K562 (cell line): ENCODE results near the gene GNG3. TPM values are rescaled to one million over a fixed set of nuclear protein-coding genes. Genes with fewer than 3 reads are reported as not detected.

Experiments
- CBX1 ChIP-seq: sonication (generic); IDR thresholded peaks from 2 replicates; pipeline ENCODE4 v1.6.1; 2016; ENCODE audit warnings: antibody characterized with exemption, low read depth, mild to moderate bottlenecking
- CHCHD3 ChIP-seq: fragments of 250-450 bp; sonication (Bioruptor Pico); IDR thresholded peaks from 2 replicates; pipeline ENCODE4 v2.1.2; 2022; ENCODE audit warnings: mild to moderate bottlenecking
- DDX20 ChIP-seq: fragments of 450-650 bp; IDR thresholded peaks from 2 replicates; pipeline ENCODE4 v1.6.1; 2016; ENCODE audit warnings: missing genetic modification characterization, low read depth, mild to moderate bottlenecking, missing compliant biosample characterization, moderate library complexity
- E4F1 ChIP-seq: fragments of 250-450 bp; sonication (Bioruptor Pico); IDR thresholded peaks from 2 replicates; pipeline ENCODE4 v1.5.0; 2021; ENCODE audit warnings: mild to moderate bottlenecking, borderline replicate concordance
- FOXK1 ChIP-seq: sonication (generic); formaldehyde crosslinking; IDR thresholded peaks from 2 replicates; pipeline ENCODE4 v1.8.0; 2022; ENCODE audit warnings: missing genetic modification reagents, mild to moderate bottlenecking, borderline replicate concordance
- KDM2B ChIP-seq: fragments of 250-450 bp; sonication (Bioruptor Pico); IDR thresholded peaks from 2 replicates; pipeline ENCODE4 v1.8.0; 2021; ENCODE audit warnings: mild to moderate bottlenecking, moderate library complexity
- NBN ChIP-seq: fragments of 450-650 bp; IDR thresholded peaks from 2 replicates; pipeline ENCODE4 v1.6.1; 2016; ENCODE audit warnings: low read depth, mild to moderate bottlenecking
- PML ChIP-seq: IDR thresholded peaks from 2 replicates; pipeline ENCODE4 v1.6.1; 2012; ENCODE audit warnings: low read length, inconsistent platforms
- POLR2H ChIP-seq: IDR thresholded peaks from 2 replicates; pipeline ENCODE4 v1.6.1; 2016; ENCODE audit warnings: missing genetic modification characterization, low read depth, mild to moderate bottlenecking, control low read depth, missing compliant biosample characterization, moderate library complexity
- SPI1 ChIP-seq: IDR thresholded peaks from 2 replicates; pipeline ENCODE4 v1.6.1; 2011; ENCODE audit warnings: low read depth, low read length, control low read depth, borderline replicate concordance
- TAF9B ChIP-seq: fragments of 450-650 bp; IDR thresholded peaks from 2 replicates; pipeline ENCODE4 v1.6.1; 2018; ENCODE audit warnings: mild to moderate bottlenecking; ENCODE audit not compliant: partially characterized antibody
- TARDBP ChIP-seq: fragments of 450-650 bp; IDR thresholded peaks from 2 replicates; pipeline ENCODE4 v1.6.1; 2016
- TOE1 ChIP-seq, 2 experiments: fragments of 450-650 bp in 1 of 2; sonication (generic) in 1 of 2; formaldehyde crosslinking in 1 of 2; IDR thresholded peaks; 2 replicates each; pipeline versions ENCODE4 v1.7.1 to v1.8.0; 2016 to 2022; ENCODE audit warnings: borderline replicate concordance in 2 of 2, mild to moderate bottlenecking in 2 of 2, antibody characterized with exemption in 1 of 2, inconsistent platforms in 1 of 2, low read depth in 1 of 2, missing genetic modification reagents in 1 of 2, moderate library complexity in 1 of 2
- ZNF134 ChIP-seq: fragments of 250-450 bp; sonication (Bioruptor Pico); conservative IDR thresholded peaks from 2 replicates; pipeline ENCODE4 v1.4.0; 2020
- ZNF511 ChIP-seq: sonication (generic); formaldehyde crosslinking; IDR thresholded peaks from 2 replicates; pipeline ENCODE4 v1.8.0; 2022; ENCODE audit warnings: mild to moderate bottlenecking, missing genetic modification reagents
- polyA plus RNA-seq, 8 experiments: library from polyadenylated mRNA; depleted of rRNA in 4 of 8; stranded (reverse) in 5 of 8; unstranded in 3 of 8; fragments of >200 nt; fragmentation: Nextera tagmentation in 2 of 8; fragmentation: Illumina TruSeq in 1 of 8; extraction: Ambion mirVana in 2 of 8; extraction: Trizol in 1 of 8; gene quantifications; 2 replicates each; pipeline versions ENCODE4 v1.2.1 to v1.2.3, GENCODE V29; 2011 to 2014; ENCODE audit warnings: inconsistent platforms in 1 of 8, missing spikeins in 1 of 8
- total RNA-seq, 7 experiments: library from RNA; depleted of rRNA in 6 of 7; stranded (reverse); fragments of >200 nt in 6 of 7; fragmentation: Illumina TruSeq in 2 of 7; extraction: Trizol in 2 of 7; gene quantifications; 2 replicates each; pipeline versions ENCODE4 v1.2.1 to v1.2.3, GENCODE V29; 2011 to 2021; ENCODE audit warnings: low replicate concordance in 1 of 7
- TF ChIP-seq, protein P1 (sequence below): fragments of 450-650 bp; IDR thresholded peaks from 2 replicates; pipeline ENCODE4 v1.6.1; 2016; ENCODE audit warnings: missing biosample characterization, missing genetic modification characterization
- TF ChIP-seq, protein P2 (sequence below): sonication (generic); IDR thresholded peaks from 2 replicates; pipeline ENCODE4 v1.6.1; 2016
- TF ChIP-seq, protein P3 (sequence below): fragments of 200-400 bp; formaldehyde crosslinking; IDR thresholded peaks from 2 replicates; pipeline ENCODE4 v1.6.1; 2017; ENCODE audit warnings: mild to moderate bottlenecking, low read depth, low read length, moderate library complexity

The GNG3 gene
- total and polyA plus RNA-seq, 9 of the 15 experiments (the other 6 are each of a cell fraction or from before 2014, with no cell fraction given) = 0.07 TPM; not detected in 8

DNA sequence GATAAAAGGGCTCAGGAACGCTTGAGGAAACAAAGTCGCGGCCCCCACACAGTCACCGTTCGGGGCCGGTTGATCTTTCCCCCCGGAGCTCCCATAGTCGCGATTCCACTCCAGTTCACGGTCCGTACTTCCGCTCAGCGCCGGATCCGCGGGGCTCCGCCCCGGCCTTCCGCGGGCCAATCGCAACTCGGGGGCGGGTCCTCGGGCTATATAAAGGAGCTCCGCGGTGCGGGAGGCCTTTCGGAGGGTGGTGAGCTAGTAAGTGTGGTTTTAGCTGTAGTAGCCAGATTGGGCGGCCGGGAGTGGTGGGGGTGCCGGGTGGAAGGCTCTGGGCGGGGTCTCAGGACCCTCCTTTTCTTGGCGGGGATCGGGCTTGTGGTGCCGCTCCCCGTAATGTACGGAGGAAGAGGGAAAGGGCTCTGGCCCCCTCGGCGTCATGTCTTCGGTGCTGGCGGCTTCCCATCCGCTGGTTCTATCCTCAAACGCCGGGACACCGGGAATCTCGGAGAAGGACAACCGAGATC is 42.3 kb upstream of the GNG3 start, which contains the start of the genes C11orf98 and CSKMT (continued):
- no peak; the same call in 1 of the 2 replicates for TF ChIP-seq ZNF511 (CRISPR knock-in tag)
- peak; percentile 97 for TF ChIP-seq CBX1
- 0 out of 2 replicates have a peak, but pooled peaks have one; percentile 65 for TF ChIP-seq E4F1
- TF ChIP-seq PML = peak; percentile 98
- peak; percentile 77; the same call in 1 of the 2 replicates for TF ChIP-seq SPI1
- 0 out of 2 replicates have a peak, but pooled peaks have one; percentile 40 for TF ChIP-seq TOE1 (IDR thresholded peaks at IDR 0.05; ENCODE audit: borderline replicate concordance)
- 0 out of 2 replicates have a peak, but pooled peaks have one; percentile 17 for TF ChIP-seq TOE1 (CRISPR knock-in tag; IDR thresholded peaks at IDR 0.05; ENCODE audit: borderline replicate concordance, low read depth)
- TF ChIP-seq TARDBP = 0 out of 2 replicates have a peak, but pooled peaks have one; percentile 52
- TF ChIP-seq ZNF134 (CRISPR knock-in tag) = no peak
- TF ChIP-seq, protein P1, sequence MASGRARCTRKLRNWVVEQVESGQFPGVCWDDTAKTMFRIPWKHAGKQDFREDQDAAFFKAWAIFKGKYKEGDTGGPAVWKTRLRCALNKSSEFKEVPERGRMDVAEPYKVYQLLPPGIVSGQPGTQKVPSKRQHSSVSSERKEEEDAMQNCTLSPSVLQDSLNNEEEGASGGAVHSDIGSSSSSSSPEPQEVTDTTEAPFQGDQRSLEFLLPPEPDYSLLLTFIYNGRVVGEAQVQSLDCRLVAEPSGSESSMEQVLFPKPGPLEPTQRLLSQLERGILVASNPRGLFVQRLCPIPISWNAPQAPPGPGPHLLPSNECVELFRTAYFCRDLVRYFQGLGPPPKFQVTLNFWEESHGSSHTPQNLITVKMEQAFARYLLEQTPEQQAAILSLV (tag) = no peak
- peak; percentile 97 for TF ChIP-seq CHCHD3 (CRISPR knock-in tag)
- TF ChIP-seq, protein P2, sequence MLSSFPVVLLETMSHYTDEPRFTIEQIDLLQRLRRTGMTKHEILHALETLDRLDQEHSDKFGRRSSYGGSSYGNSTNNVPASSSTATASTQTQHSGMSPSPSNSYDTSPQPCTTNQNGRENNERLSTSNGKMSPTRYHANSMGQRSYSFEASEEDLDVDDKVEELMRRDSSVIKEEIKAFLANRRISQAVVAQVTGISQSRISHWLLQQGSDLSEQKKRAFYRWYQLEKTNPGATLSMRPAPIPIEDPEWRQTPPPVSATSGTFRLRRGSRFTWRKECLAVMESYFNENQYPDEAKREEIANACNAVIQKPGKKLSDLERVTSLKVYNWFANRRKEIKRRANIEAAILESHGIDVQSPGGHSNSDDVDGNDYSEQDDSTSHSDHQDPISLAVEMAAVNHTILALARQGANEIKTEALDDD = peak; percentile 16; the same call in 1 of the 2 replicates
- peak; percentile 62; the same call in 1 of the 2 replicates for TF ChIP-seq NBN
- peak; percentile 98 for TF ChIP-seq POLR2H (tag)
- no peak for TF ChIP-seq DDX20 (tag)
- TF ChIP-seq FOXK1 = 0 out of 2 replicates have a peak, but pooled peaks have one; percentile 39
- TF ChIP-seq TAF9B = peak; percentile 89
- TF ChIP-seq, protein P3, sequence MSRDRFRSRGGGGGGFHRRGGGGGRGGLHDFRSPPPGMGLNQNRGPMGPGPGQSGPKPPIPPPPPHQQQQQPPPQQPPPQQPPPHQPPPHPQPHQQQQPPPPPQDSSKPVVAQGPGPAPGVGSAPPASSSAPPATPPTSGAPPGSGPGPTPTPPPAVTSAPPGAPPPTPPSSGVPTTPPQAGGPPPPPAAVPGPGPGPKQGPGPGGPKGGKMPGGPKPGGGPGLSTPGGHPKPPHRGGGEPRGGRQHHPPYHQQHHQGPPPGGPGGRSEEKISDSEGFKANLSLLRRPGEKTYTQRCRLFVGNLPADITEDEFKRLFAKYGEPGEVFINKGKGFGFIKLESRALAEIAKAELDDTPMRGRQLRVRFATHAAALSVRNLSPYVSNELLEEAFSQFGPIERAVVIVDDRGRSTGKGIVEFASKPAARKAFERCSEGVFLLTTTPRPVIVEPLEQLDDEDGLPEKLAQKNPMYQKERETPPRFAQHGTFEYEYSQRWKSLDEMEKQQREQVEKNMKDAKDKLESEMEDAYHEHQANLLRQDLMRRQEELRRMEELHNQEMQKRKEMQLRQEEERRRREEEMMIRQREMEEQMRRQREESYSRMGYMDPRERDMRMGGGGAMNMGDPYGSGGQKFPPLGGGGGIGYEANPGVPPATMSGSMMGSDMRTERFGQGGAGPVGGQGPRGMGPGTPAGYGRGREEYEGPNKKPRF = no peak
- 0 out of 2 replicates have a peak, but pooled peaks have one; percentile 24 for TF ChIP-seq KDM2B (CRISPR knock-in tag)
